OCI-M2 (cell line): ENCODE results near the gene ANXA8.

Experiments
- DNase-seq: peaks from one replicate; lab custom pipeline; 2025; ENCODE audit not compliant: unreplicated experiment; lab: John Stamatoyannopoulos, UW

ANXA8 gene

GRCh38 chr10:47449102-47449978 lies 34.6 kb downstream of the ANXA8 start:
- no peak for DNase-seq

GRCh38 chr10:47447705-47448104 lies 36.2 kb downstream of the ANXA8 start:
- no peak for DNase-seq

- no peak for DNase-seq
These were observed 36.7 kb downstream of the ANXA8 start for GRCh38 chr10:47447209-47447608.

DNA sequence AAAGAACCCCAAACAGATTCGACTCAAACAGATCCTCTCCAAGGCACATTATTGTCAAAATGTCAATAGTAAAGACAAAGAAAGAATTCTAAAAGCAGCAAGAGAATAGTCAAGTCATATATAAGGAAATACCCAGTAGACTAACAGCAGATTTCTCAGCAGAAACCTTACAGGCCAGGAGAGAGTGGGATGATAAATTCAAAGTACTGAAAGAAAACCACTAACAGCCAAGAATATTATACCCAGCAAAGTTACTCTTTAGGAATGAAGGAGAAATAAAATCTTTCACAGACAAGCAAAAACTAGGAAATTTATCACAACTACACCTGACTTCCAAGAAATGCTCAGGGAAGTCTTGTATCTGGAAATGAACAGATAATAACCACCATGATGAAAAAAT lies 38.2 kb downstream of the ANXA8 start:
- DNase-seq, result no peak

- DNase-seq, result no peak
These were observed 39.9 kb downstream of the ANXA8 start for GRCh38 chr10:47444047-47444446.

GRCh38 chr10:47443145-47443544 lies 40.8 kb downstream of the ANXA8 start:
- DNase-seq, result no peak

GRCh38 chr10:47442351-47442750 lies 41.6 kb downstream of the ANXA8 start:
- DNase-seq, result no peak

DNA sequence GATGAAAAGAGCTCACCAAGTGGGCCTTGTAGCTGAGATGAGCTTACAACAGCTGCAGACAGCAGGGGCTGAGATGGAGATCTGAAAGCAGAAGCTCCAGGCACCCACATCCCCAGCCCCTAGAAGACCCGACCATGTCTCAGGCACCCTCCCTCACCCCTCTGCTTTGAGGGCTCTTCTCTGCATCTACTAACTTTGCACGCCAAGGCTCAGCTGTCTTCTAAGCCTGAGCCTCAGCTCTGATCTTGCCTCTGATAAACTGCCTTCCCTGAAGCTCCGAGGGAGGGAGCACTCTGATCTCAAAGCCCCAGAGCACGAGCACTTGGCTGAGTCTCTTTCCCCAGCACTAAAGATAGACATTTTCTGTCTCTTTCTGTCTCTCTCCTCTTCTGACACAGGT lies 42.0 kb downstream of the ANXA8 start:
- DNase-seq, result no peak

- no peak for DNase-seq
These were observed 43.7 kb downstream of the ANXA8 start for GRCh38 chr10:47440207-47440606.

- DNase-seq, result no peak
These were observed 44.9 kb downstream of the ANXA8 start for GRCh38 chr10:47438857-47439474.

GRCh38 chr10:47435081-47435480 lies 48.8 kb downstream of the ANXA8 start:
- no peak for DNase-seq

DNA sequence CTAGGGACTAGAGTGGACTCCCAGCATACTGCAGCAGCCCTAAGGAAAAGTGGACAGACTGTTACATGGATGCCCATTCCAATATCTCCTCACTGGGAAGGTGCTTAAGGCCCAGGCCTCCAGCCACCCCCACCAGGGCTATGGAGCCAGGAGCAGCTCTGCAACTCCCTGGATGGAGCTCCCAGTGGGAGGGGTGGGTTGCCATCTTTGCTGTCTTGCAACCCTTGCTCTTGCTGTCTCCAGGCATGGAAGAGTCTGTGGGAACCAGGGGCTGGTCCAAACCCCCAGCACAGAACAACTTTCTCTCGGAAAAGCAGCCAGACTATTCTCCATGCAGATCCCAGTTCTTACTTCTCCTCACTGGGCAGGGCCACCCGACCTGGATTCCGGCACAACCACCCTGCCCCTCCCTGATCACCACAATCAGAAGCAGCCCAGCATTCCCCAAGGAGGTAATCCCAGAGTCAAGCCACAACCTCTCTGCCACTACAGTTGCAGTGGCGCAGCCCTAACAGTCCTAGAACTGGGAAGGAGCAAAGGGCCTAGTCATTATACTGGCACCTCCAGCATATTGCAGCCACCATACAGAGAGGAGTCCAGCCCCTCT lies 58.0 kb downstream of the ANXA8 start:
- no peak for DNase-seq

GRCh38 chr10:47424231-47424630 lies 59.7 kb downstream of the ANXA8 start:
- DNase-seq, result no peak

DNA sequence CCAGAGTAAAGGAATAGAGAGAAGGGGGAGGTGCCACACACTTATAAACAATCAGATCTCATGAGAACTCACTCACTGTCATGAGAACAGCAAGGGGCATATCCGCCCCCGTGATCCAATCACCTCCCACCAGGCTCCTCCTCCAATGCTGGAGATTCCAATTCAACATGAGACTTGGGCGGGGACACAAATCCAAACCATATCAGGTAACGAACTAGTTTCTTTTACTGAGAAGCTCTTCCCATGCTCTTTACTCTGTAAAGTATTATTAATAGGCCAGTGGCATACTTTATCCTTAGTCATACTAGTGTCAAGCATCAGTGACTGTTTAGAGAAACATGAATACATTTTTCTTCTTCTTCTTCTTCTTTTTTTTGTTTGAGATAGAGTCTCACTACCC lies 60.4 kb downstream of the ANXA8 start:
- DNase-seq, result no peak

DNA sequence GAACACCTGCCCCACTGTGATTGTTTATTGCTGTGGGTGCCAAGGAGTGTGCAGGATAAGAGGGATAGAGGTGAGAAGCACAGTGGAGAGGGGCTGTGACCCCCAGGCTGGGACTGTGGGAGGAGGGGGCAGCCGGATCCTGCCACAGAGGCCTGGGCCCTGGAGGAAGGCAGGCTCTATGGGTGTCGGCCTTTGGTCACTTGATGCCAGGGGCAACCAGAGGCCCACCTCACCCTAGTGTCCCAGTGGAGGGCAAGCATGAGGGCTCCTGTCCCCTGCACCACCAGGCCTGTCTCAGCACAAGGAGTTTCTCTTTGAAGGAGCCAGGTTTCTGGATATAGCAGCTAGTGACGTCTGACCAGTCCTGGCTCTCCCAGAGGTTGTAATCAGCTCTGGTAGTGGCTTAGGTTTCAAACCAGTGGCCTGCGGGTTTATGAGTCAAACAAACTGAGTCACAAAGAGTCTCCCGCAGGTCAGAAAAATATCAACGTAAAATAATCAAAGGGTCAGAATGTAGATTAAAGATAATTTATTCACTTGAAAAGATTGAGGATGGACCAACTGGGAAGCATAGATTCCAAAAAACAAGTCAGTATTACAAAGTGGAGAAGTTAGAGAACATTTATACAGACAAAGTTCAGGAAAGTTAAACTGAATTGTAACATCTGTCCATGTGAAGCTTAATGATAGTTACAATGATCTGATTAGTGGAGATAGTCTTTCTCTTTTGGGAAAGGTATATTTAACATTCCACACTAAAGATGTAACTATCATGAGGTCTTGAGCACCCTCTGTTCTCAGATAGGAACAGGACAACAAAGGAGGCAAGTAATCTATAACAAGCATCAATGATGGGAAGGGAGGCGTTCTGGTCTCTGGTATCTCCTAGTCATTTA lies 62.6 kb downstream of the ANXA8 start:
- DNase-seq, result no peak

DNA sequence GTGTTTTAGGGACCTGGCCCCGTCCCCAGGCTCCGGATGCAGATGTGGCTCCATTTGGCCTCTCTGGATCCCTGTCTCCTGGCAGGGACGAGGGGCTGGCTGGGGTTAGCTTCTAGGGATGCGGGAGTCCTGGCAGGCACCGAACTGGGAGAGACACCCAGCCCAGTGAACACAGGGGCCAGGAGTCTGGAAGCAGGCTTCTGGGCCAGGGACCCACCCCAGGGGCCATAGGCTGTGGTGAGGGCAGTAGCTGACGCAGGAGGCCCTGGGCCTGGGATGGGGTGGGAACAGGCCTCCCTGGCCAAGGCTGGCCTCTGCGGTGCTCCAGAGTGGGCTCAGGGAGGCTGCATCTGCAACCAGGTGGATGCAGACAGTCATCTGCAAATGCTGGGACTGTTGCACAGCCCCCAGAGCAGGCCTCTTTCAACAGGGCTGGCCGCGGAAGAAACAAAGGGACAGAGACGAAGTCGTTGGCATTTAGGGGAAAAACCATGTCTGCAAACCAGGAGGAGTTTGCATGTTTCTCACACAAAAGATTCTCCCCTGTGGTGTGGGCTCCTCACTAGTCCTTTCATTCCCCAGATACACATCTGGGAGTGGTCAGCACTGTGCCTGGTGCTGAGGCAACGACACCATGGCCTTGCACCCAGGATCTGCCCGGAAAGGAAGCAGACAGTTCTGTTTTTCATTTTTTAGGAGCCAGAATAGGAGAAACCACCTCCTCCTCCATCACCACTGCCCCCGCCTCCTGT lies 63.4 kb downstream of the ANXA8 start:
- DNase-seq, result no peak

DNA sequence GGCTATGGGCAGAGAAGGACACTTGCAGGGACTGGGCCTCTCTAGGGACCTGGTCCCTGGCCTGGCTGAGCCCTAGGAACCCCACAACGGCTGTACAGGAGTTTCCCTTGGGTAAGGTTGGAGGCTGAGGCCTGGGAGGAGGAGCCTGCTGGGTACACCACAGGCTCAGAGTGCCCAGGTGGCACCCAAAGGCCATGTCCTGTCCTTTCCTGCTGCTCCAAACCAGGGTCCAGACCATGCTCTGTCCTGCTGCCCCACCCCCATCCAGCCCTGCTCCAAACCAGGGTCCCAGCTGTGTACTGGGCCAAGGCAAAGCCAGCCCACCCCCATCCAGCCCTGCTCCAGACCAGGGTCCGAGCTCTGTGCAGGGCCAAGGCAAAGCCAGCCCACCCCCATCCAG lies 64.5 kb downstream of the ANXA8 start:
- DNase-seq, result no peak

DNA sequence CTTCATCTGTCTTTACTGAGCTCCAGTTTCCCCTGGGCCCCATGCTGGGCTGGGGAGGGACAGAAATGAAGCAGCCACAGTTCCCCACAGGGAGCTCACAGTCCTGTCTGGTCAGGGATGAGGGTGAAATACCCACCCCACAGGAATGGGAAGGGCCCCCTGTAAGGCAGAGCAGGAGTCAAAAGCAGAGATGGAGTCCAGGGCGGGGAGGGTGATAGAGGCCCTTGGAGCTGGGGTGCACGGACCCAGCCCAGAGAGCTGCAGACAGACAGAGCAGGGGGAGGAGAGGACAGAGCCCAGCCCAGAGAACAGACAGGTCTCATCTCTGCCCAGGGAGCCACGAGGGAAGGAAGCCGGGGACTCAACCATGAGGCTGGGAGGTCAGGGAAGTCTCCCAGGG lies 64.9 kb downstream of the ANXA8 start:
- no peak for DNase-seq

- no peak for DNase-seq
These were observed 65.6 kb downstream of the ANXA8 start for GRCh38 chr10:47418321-47418720.
